ENCODE data around the gene CD99L2.

CD99L2 gene

DNA sequence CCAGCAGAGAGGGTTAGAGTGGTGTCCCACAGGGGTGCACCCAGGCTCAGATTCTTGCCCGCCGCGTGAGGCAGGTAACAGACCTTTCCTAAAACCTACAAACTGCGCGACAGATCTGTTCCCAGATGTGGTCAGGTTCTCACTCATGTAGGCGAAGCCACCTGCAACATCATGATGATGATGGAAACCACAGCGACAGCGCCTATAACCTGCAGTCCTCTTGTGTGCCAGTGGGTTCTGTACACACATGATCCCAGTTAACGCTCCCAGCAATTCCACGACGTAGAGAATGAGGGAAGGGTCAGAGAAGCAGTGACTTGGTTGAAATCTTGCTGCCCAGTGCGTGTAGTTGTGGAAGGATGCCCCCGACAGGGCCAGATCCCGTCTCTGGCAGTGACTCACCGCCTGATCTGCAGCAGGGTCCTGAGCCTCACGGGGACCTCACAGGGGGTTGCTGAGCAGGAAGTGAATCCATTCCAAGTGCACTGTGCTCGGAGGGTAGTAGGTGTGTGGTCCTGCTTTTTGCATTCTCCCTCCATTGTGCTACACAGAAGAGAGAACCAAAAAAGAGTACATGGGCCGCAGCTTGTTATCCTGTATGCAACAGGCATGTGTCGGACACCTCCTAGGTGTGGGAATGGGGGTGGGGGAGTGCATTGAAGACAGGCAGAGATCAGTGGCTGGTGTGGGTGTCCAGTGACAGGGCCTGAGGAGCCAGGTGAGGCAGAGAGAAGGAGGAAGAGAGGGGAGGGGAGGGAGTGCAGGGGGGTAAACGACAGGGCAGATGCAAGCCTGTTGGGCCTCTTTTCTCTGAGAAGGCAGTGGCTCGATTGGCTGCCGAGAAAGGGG is 138.7 kb downstream of the CD99L2 start:
- no peak for DNase-seq

DNA sequence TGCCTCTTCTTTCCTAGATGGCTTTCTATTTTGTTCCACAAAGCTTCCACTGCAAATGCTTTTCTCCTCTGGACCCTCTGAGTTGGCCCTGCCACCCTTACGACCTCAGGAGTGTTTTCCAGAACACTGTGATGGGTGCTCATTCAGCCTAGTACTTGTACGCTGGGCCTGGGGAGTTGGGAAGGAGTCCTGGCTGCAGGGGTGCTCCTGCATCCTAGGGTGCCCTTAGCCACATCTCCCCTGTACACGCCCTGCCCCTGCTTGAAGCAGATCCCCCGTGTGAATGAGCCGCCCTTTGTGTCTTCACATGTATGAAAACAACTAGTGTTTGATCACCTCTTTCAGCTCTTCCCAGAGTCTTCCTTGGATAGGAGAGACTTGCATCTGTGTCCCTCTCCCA is 141.1 kb downstream of the CD99L2 start:
- H2BK120ac ChIP-seq (ENCODE audit: insufficient read depth, low read length, poor library complexity): no peak overlapping the region
- WGBS (ENCODE audit: extremely low coverage, insufficient coverage, insufficient read length): no CpG with 5 or more reads among the region's 5 CpGs
- no peak overlapping the region for H3K23ac ChIP-seq (ENCODE audit: low read length)
- no peak overlapping the region for H4K91ac ChIP-seq (ENCODE audit: low read depth, low read length)
- H3K18ac ChIP-seq (ENCODE audit: low read length): no peak overlapping the region
- no peak overlapping the region for H2BK12ac ChIP-seq (ENCODE audit: low read length)
- H3K79me2 ChIP-seq (ENCODE audit: control insufficient read depth, insufficient read depth, low read length, poor library complexity): no peaks in the 10 kb centered on the region
- H2AFZ ChIP-seq (ENCODE audit: insufficient read depth, low read length, poor library complexity): no peak overlapping the region
- no peak overlapping the region for H2BK5ac ChIP-seq (ENCODE audit: low read depth, low read length, poor library complexity)
- H3K9ac ChIP-seq (ENCODE audit: low read length): no peak overlapping the region
- no peak overlapping the region for H3K4me2 ChIP-seq (ENCODE audit: low read length)
- no peaks in the 10 kb centered on the region for H3K79me1 ChIP-seq (ENCODE audit: low read length)
- no peak overlapping the region for H3K4me3 ChIP-seq (ENCODE audit: low read depth, low read length)
- no peaks in the 10 kb centered on the region for H3K9me3 ChIP-seq (ENCODE audit: insufficient read depth, low read depth, low read length)
- no peak overlapping the region for H4K12ac ChIP-seq (ENCODE audit: low read depth, low read length)
- H3K27me3 ChIP-seq (ENCODE audit: insufficient read depth, low read length): no peaks in the 10 kb centered on the region
- H4K8ac ChIP-seq (ENCODE audit: low read depth, low read length): no peak overlapping the region
- no peak for DNase-seq
- peaks cover 0 to 3% of the 10 kb centered on the region in 2 experiments for H3K4me1 ChIP-seq (ENCODE audit: control insufficient read depth in 1 of 2, insufficient read depth in 2 of 2, low read length in 2 of 2)
- H3K4ac ChIP-seq (ENCODE audit: low read depth, low read length): no peak overlapping the region
- no peak overlapping the region for H3K14ac ChIP-seq (ENCODE audit: low read length)
- no peak overlapping the region for H3K27ac ChIP-seq (ENCODE audit: low read depth, low read length)
- H2AK5ac ChIP-seq (ENCODE audit: low read length): no peak overlapping the region
- H3K36me3 ChIP-seq (ENCODE audit: control insufficient read depth in 1 of 2, insufficient read depth in 2 of 2, low read length in 2 of 2): peaks cover 7 to 23% of the 10 kb centered on the region in 2 experiments

More for the DNA sequence above, 138.7 kb downstream of the CD99L2 start:
- no peaks in the 10 kb centered on the region for H3K79me2 ChIP-seq (ENCODE audit: control insufficient read depth, insufficient read depth, low read length, poor library complexity)
- H4K8ac ChIP-seq (ENCODE audit: low read depth, low read length): no peak overlapping the region
- no peak overlapping the region for H3K27ac ChIP-seq (ENCODE audit: low read depth, low read length)
- no peaks in the 10 kb centered on the region for H3K9me3 ChIP-seq (ENCODE audit: insufficient read depth, low read depth, low read length)
- H3K79me1 ChIP-seq (ENCODE audit: low read length): no peaks in the 10 kb centered on the region
- H3K4ac ChIP-seq (ENCODE audit: low read depth, low read length): no peak overlapping the region
- peaks cover 0 to 3% of the 10 kb centered on the region in 2 experiments for H3K4me1 ChIP-seq (ENCODE audit: control insufficient read depth in 1 of 2, insufficient read depth in 2 of 2, low read length in 2 of 2)
- no CpG with 5 or more reads among the region's 22 CpGs for WGBS (ENCODE audit: extremely low coverage, insufficient coverage, insufficient read length)
- H3K36me3 ChIP-seq (ENCODE audit: control insufficient read depth in 1 of 2, insufficient read depth in 2 of 2, low read length in 2 of 2): peaks cover 10 to 26% of the 10 kb centered on the region in 2 experiments
- no peaks in the 10 kb centered on the region for H3K27me3 ChIP-seq (ENCODE audit: insufficient read depth, low read length)
- no peak overlapping the region for H3K14ac ChIP-seq (ENCODE audit: low read length)
- no peak overlapping the region for H3K4me3 ChIP-seq (ENCODE audit: low read depth, low read length)
- no peak overlapping the region for H3K9ac ChIP-seq (ENCODE audit: low read length)
- no peak overlapping the region for H2BK5ac ChIP-seq (ENCODE audit: low read depth, low read length, poor library complexity)
- no peak overlapping the region for H2BK12ac ChIP-seq (ENCODE audit: low read length)
- no peak overlapping the region for H2BK120ac ChIP-seq (ENCODE audit: insufficient read depth, low read length, poor library complexity)
- H3K18ac ChIP-seq (ENCODE audit: low read length): no peak overlapping the region
- no peak overlapping the region for H2AK5ac ChIP-seq (ENCODE audit: low read length)
- no peak overlapping the region for H4K91ac ChIP-seq (ENCODE audit: low read depth, low read length)
- no peak overlapping the region for H4K12ac ChIP-seq (ENCODE audit: low read depth, low read length)
- no peak overlapping the region for H3K23ac ChIP-seq (ENCODE audit: low read length)
- H3K4me2 ChIP-seq (ENCODE audit: low read length): no peak overlapping the region
- no peak overlapping the region for H2AFZ ChIP-seq (ENCODE audit: insufficient read depth, low read length, poor library complexity)

DNA sequence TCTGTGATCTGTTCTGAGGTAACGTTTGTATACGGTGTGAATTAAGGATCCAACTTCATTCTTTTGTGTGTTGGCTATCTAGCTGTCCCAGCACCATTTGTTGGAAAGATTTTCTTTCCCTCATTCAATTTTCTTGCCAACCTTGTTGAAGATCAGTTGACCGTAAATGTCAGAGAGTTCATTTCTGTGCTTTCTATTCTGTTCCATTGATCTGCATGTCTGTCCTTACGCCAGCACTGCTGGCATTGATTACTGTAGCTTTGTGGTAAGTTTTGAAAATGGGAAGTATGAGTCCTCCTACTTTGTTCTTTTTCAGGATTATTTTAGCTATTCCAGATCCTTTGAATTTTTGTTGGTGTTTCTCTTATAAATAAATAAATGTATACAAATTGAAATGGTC is 144.5 kb downstream of the CD99L2 start:
- no peak overlapping the region for H3K14ac ChIP-seq (ENCODE audit: low read length)
- no peak overlapping the region for H3K4me3 ChIP-seq (ENCODE audit: low read depth, low read length)
- H3K4ac ChIP-seq (ENCODE audit: low read depth, low read length): no peak overlapping the region
- H3K79me2 ChIP-seq (ENCODE audit: control insufficient read depth, insufficient read depth, low read length, poor library complexity): no peaks in the 10 kb centered on the region
- no peak overlapping the region for H4K12ac ChIP-seq (ENCODE audit: low read depth, low read length)
- no peak overlapping the region for H3K18ac ChIP-seq (ENCODE audit: low read length)
- H3K9me3 ChIP-seq (ENCODE audit: insufficient read depth, low read depth, low read length): no peaks in the 10 kb centered on the region
- H3K4me1 ChIP-seq (ENCODE audit: control insufficient read depth in 1 of 2, insufficient read depth in 2 of 2, low read length in 2 of 2): no peaks in the 10 kb centered on the region
- H2BK5ac ChIP-seq (ENCODE audit: low read depth, low read length, poor library complexity): no peak overlapping the region
- H2AFZ ChIP-seq (ENCODE audit: insufficient read depth, low read length, poor library complexity): no peak overlapping the region
- DNase-seq: no peak
- H2BK120ac ChIP-seq (ENCODE audit: insufficient read depth, low read length, poor library complexity): no peak overlapping the region
- H3K9ac ChIP-seq (ENCODE audit: low read length): no peak overlapping the region
- peaks cover 11 to 23% of the 10 kb centered on the region in 2 experiments for H3K36me3 ChIP-seq (ENCODE audit: control insufficient read depth in 1 of 2, insufficient read depth in 2 of 2, low read length in 2 of 2)
- no peak overlapping the region for H2BK12ac ChIP-seq (ENCODE audit: low read length)
- no peak overlapping the region for H3K27ac ChIP-seq (ENCODE audit: low read depth, low read length)
- H2AK5ac ChIP-seq (ENCODE audit: low read length): no peak overlapping the region
- H4K91ac ChIP-seq (ENCODE audit: low read depth, low read length): no peak overlapping the region
- H3K23ac ChIP-seq (ENCODE audit: low read length): no peak overlapping the region
- no CpG with 5 or more reads among the region's 4 CpGs for WGBS (ENCODE audit: extremely low coverage, insufficient coverage, insufficient read length)
- H3K4me2 ChIP-seq (ENCODE audit: low read length): no peak overlapping the region
- H4K8ac ChIP-seq (ENCODE audit: low read depth, low read length): no peak overlapping the region
- H3K79me1 ChIP-seq (ENCODE audit: low read length): no peaks in the 10 kb centered on the region
- no peaks in the 10 kb centered on the region for H3K27me3 ChIP-seq (ENCODE audit: insufficient read depth, low read length)

DNA sequence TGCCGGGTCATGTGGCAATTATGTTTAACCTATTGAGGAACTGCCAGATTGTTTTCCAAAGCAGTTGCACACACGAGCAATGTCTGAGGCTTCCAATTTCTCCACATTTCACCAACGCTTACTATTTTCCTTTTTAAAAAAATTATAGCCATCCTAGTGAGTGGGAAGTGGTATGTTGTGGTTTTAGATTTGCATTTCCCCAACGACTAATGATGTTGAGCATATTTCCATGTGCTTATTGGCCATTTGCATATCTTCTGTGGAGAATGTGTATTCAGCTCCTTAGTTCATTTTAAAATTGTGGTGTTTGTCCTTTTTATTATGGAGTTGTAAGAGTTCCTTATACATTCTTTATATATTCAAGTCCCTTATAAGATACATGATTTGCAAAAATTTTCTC is 145.1 kb downstream of the CD99L2 start:
- Histone ChIP-seq H3K4me2 (ENCODE audit: low read length) (no peak overlapping the region), H3K9me3 (ENCODE audit: insufficient read depth, low read depth, low read length) (no peaks in the 10 kb centered on the region), H3K23ac (ENCODE audit: low read length) (no peak overlapping the region), H3K9ac (ENCODE audit: low read length) (no peak overlapping the region), H3K4me1 (ENCODE audit: control insufficient read depth in 1 of 2, insufficient read depth in 2 of 2, low read length in 2 of 2) (no peaks in the 10 kb centered on the region), H3K4ac (ENCODE audit: low read depth, low read length) (no peak overlapping the region), H4K91ac (ENCODE audit: low read depth, low read length) (no peak overlapping the region), H2BK120ac (ENCODE audit: insufficient read depth, low read length, poor library complexity) (no peak overlapping the region), H2BK12ac (ENCODE audit: low read length) (no peak overlapping the region), H2BK5ac (ENCODE audit: low read depth, low read length, poor library complexity) (no peak overlapping the region), H2AFZ (ENCODE audit: insufficient read depth, low read length, poor library complexity) (no peak overlapping the region), H3K4me3 (ENCODE audit: low read depth, low read length) (no peak overlapping the region), H3K27ac (ENCODE audit: low read depth, low read length) (no peak overlapping the region), H4K8ac (ENCODE audit: low read depth, low read length) (no peak overlapping the region), H3K79me2 (ENCODE audit: control insufficient read depth, insufficient read depth, low read length, poor library complexity) (no peaks in the 10 kb centered on the region), H3K18ac (ENCODE audit: low read length) (no peak overlapping the region), H3K79me1 (ENCODE audit: low read length) (no peaks in the 10 kb centered on the region), H3K14ac (ENCODE audit: low read length) (no peak overlapping the region), H2AK5ac (ENCODE audit: low read length) (no peak overlapping the region), H3K36me3 (ENCODE audit: control insufficient read depth in 1 of 2, insufficient read depth in 2 of 2, low read length in 2 of 2) (peaks cover 11 to 21% of the 10 kb centered on the region in 2 experiments), H3K27me3 (ENCODE audit: insufficient read depth, low read length) (no peaks in the 10 kb centered on the region), H4K12ac (ENCODE audit: low read depth, low read length) (no peak overlapping the region)
- WGBS (ENCODE audit: extremely low coverage, insufficient coverage, insufficient read length): no CpG with 5 or more reads among the region's 4 CpGs
- no peak for DNase-seq
